K562 (cell line): ENCODE results near the gene CNPY4. TPM values are rescaled to one million over a fixed set of nuclear protein-coding genes. Genes with fewer than 3 reads are reported as not detected.
A peak's percentile ranks its signal among the peaks of the same experiment; 100 is the strongest.

ENCODE experiments used
- CSDE1 ChIP-seq, 2 experiments: fragments of 450-650 bp; IDR thresholded peaks; 2 replicates each; pipeline ENCODE4 v1.6.1; 2016; ENCODE audit warnings: mild to moderate bottlenecking in 1 of 2
- HDAC1 ChIP-seq, 2 experiments: fragments of 450-650 bp; IDR thresholded peaks; 2 replicates each; pipeline ENCODE4 v1.6.1; 2016 to 2017; ENCODE audit warnings: inconsistent platforms in 1 of 2, mild to moderate bottlenecking in 1 of 2, moderate library complexity in 1 of 2
- HNRNPLL ChIP-seq: fragments of 200-400 bp; formaldehyde crosslinking; IDR thresholded peaks from 2 replicates; pipeline ENCODE4 v1.6.1; 2017; ENCODE audit warnings: low read length, low read depth, mild to moderate bottlenecking; ENCODE audit not compliant: poor library complexity, severe bottlenecking
- HNRNPUL1 ChIP-seq: fragments of 200-400 bp; formaldehyde crosslinking; IDR thresholded peaks from 2 replicates; pipeline ENCODE4 v1.6.1; 2017; ENCODE audit warnings: low read length
- JUNB ChIP-seq: fragments of 450-650 bp; formaldehyde crosslinking; conservative IDR thresholded peaks from 2 replicates; pipeline ENCODE4 v1.4.0; 2020; ENCODE audit warnings: mild to moderate bottlenecking
- KAT2B ChIP-seq: IDR thresholded peaks from one replicate; pipeline ENCODE4 v1.6.1; 2012; ENCODE audit warnings: low read depth, mild to moderate bottlenecking, control low read depth, inconsistent platforms, low read length, moderate library complexity
- MXD1 ChIP-seq: fragments of 250-450 bp; sonication (Bioruptor Pico); IDR thresholded peaks from 2 replicates; pipeline ENCODE4 v1.8.0; 2021; ENCODE audit warnings: borderline replicate concordance, mild to moderate bottlenecking, moderate library complexity; ENCODE audit not compliant: poor library complexity, severe bottlenecking
- NR0B1 ChIP-seq: fragments of 450-650 bp; IDR thresholded peaks from one replicate; pipeline ENCODE4 v1.6.1; 2018; ENCODE audit warnings: mild to moderate bottlenecking, moderate library complexity; ENCODE audit not compliant: partially characterized antibody
- PML ChIP-seq: IDR thresholded peaks from 2 replicates; pipeline ENCODE4 v1.6.1; 2012; ENCODE audit warnings: low read length, inconsistent platforms
- PTTG1 ChIP-seq: fragments of 450-650 bp; IDR thresholded peaks from 2 replicates; pipeline ENCODE4 v1.6.1; 2016; ENCODE audit warnings: low read depth, mild to moderate bottlenecking, missing genetic modification characterization, missing compliant biosample characterization
- RERE ChIP-seq: sonication (generic); formaldehyde crosslinking; IDR thresholded peaks from 2 replicates; pipeline ENCODE4 v1.8.0; 2023; ENCODE audit warnings: missing genetic modification reagents, mild to moderate bottlenecking, borderline replicate concordance
- SAP30 ChIP-seq: fragments of 200-600 bp; sonication (generic); IDR thresholded peaks from 2 replicates; pipeline ENCODE4 v1.6.1; 2012; ENCODE audit warnings: borderline replicate concordance, low read depth, mild to moderate bottlenecking, moderate library complexity, low read length, control low read depth, inconsistent platforms; ENCODE audit not compliant: insufficient read depth, poor library complexity, severe bottlenecking
- WHSC1 ChIP-seq: IDR thresholded peaks from one replicate; pipeline ENCODE4 v1.6.1; 2012; ENCODE audit warnings: low read length, control low read depth, inconsistent platforms
- polyA plus RNA-seq, 8 experiments: library from polyadenylated mRNA; depleted of rRNA in 4 of 8; stranded (reverse) in 5 of 8; unstranded in 3 of 8; fragments of >200 nt; fragmentation: Nextera tagmentation in 2 of 8; fragmentation: Illumina TruSeq in 1 of 8; extraction: Ambion mirVana in 2 of 8; extraction: Trizol in 1 of 8; gene quantifications; 2 replicates each; pipeline versions ENCODE4 v1.2.1 to v1.2.3, GENCODE V29; 2011 to 2014; ENCODE audit warnings: inconsistent platforms in 1 of 8, missing spikeins in 1 of 8
- total RNA-seq, 7 experiments: library from RNA; depleted of rRNA in 6 of 7; stranded (reverse); fragments of >200 nt in 6 of 7; fragmentation: Illumina TruSeq in 2 of 7; extraction: Trizol in 2 of 7; gene quantifications; 2 replicates each; pipeline versions ENCODE4 v1.2.1 to v1.2.3, GENCODE V29; 2011 to 2021; ENCODE audit warnings: low replicate concordance in 1 of 7

The CNPY4 gene
- total and polyA plus RNA-seq, 9 of the 15 experiments (the other 6 are each of a cell fraction or from before 2014, with no cell fraction given): 1.9 to 11.2 (median 7.0) TPM

GRCh38 chr7:100088621-100089457 lies 30.6 kb upstream of the CNPY4 start, which contains the start of gene COPS6 (continued):
- no peak for TF ChIP-seq WHSC1
- TF ChIP-seq MXD1 (CRISPR knock-in tag): peak; percentile 41
- peak; percentile 39 for TF ChIP-seq HNRNPLL
- no peak for TF ChIP-seq HNRNPUL1
- peak; percentile 76 for TF ChIP-seq PML
- TF ChIP-seq PTTG1 (tag): no peak
- peak; percentile 34 for TF ChIP-seq SAP30
- no peak for TF ChIP-seq KAT2B
- peak in 1 of 2 experiments; percentile 79; a peak in 2 of 4 replicates for TF ChIP-seq HDAC1 (IDR thresholded peaks at IDR 0.05)
- TF ChIP-seq JUNB (CRISPR knock-in tag): no peak; the same call in 1 of the 2 replicates
- peak; percentile 98; the same call in 1 of the 2 replicates for TF ChIP-seq RERE (CRISPR knock-in tag)
- TF ChIP-seq NR0B1: no peak
- peak in 1 of 2 experiments; percentile 63; a peak in 1 of 4 replicates for TF ChIP-seq CSDE1 (IDR thresholded peaks at IDR 0.05)
